Gastroesophageal sphincter (tissue), 3 donors: ENCODE results near the gene RPAP2.

Source experiments
- CTCF ChIP-seq, 4 experiments: fragments of 200-600 bp in 2 of 4; fragments of 450-650 bp in 2 of 4; sonication (generic) in 1 of 4; IDR thresholded peaks; one replicate each; pipeline ENCODE4 v1.5.1; 2017 to 2019; ENCODE audit warnings: antibody characterized with exemption in 4 of 4, mild to moderate bottlenecking in 2 of 4, moderate library complexity in 2 of 4
- EP300 ChIP-seq: sonication (generic); formaldehyde crosslinking; IDR thresholded peaks from one replicate; pipeline ENCODE4 v1.6.1; 2017; ENCODE audit warnings: antibody characterized with exemption, mild to moderate bottlenecking
- POLR2A ChIP-seq, 2 donors: fragments of 450-650 bp; IDR thresholded peaks; one replicate each; pipeline ENCODE4 v1.6.1; 2017; ENCODE audit warnings: antibody characterized with exemption in 2 of 2, mild to moderate bottlenecking in 2 of 2, moderate library complexity in 1 of 2
- POLR2AphosphoS5 ChIP-seq: sonication (generic); formaldehyde crosslinking; IDR thresholded peaks from one replicate; pipeline ENCODE4 v1.6.1; 2017; ENCODE audit warnings: antibody characterized with exemption

GRCh38 chr1:92343061-92343460 is 44.2 kb downstream of the RPAP2 start:
- TF ChIP-seq CTCF (IDR thresholded peaks at IDR 0.05) (no peak), POLR2A (IDR thresholded peaks at IDR 0.05) (no peak), POLR2AphosphoS5 (no peak), EP300 (no peak)
